Hepatic stellate cell (primary cell): ENCODE measurements around the gene TRIM26.
"Not testable (repeated sequence)": the region's sequence is repeated elsewhere in the genome, so short reads cannot be mapped to it uniquely, and the experiment has no call there.

ENCODE experiments used
- DNase-seq: peaks from one replicate; pipeline ENCODE4 v3.0.0; 2011; ENCODE audit warnings: low spot score

TRIM26 gene

DNA sequence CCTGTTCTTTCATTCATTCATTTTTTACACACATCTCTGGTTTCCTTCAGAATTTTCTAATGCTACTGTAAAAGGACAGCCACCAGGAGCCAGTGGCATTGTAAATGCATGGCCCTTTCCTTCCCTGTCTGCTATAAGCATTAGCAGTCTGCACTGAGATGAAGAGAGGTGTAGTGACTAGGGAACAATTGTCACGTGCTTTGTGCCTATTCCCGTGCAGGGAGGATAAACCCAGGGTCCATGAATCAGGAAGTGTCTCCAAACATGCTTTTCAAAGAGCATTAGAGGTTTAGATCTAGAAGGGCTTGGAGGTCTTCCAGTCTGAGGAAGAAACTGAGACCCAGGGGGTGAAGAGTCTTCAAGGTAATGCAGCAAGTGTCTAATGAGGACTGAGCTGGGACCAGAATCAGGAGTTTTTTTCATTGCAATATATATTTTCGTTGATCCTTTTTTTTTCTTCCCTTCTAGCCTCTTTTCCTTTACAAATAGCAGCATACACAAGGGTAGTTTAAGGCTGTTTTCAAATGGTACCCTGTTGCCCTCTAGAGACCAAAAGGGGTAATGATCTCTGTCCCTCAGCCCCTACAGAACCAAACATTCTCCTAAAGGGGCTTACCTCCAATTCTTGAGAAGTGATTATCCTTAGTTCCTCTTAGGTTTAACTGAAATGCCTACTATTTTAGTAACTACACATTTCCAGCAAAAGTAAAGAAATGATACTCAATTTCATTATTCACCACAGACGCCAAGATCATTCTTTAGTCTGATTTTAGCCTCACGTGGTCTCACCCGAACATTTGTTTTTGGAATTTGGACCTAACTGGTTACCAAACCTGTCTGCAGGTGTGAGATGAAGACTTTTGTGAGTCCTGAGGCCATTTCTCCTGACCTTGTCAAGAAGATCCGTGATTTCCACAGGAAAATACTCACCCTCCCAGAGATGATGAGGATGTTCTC lies 43.3 kb downstream of the TRIM26 start:
- DNase-seq: peak; percentile 47

DNA sequence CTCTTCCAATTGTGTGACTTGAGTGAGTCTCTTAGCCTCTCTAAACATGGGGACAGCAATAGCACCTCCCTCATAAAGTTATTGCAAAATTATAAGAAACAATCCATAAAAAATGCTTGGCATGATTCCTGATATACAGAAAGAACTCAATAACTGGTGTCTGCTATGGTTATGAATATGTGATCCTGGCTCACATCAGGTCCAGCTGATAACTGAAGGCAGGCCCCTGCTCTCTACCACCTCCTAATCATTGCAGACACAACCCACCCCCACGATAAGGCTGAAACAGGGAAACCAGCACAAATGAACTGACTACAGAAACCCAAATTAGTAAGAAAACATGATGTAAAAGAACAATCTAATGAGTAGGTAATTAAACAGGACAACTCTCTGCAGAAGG lies 44.5 kb downstream of the TRIM26 start:
- DNase-seq: no peak

DNA sequence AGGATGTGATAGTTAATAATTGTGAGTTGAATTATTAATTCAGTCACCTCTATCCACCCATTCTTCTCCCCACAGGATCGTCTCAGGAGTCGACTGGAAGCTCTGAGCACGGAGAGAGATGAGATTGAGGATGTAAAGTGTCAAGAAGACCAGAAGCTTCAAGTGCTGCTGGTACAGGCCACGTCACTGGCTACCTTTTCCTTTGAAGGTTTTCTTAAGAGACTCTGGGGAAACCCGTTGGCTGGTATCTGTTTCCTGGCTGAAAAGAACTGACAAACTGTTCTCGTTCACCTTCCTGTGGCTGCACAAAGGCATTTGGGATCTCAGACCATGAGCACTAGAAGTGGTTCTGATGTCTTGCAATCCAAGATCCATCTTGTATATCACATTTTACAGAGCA lies 46.1 kb downstream of the TRIM26 start:
- DNase-seq: no peak

DNA sequence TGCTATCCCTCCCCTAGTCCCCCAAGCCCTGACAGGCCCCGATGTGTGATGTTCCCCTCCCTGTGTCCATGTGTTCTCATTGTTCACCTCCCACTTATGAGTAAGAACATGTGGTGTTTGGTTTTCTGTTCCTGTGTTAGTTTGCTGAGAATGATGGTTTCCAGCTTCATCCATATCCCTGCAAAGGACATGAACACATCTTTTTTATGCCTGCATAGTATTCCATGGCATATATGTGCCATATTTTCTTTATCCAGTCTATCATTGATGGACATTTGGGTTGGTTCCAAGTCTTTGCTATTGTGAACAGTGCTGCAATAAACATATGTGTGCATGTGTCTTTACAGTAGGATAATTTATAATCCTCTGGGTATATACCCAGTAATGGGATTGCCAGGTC lies 48.0 kb downstream of the TRIM26 start:
- DNase-seq: not testable (repeated sequence)

DNA sequence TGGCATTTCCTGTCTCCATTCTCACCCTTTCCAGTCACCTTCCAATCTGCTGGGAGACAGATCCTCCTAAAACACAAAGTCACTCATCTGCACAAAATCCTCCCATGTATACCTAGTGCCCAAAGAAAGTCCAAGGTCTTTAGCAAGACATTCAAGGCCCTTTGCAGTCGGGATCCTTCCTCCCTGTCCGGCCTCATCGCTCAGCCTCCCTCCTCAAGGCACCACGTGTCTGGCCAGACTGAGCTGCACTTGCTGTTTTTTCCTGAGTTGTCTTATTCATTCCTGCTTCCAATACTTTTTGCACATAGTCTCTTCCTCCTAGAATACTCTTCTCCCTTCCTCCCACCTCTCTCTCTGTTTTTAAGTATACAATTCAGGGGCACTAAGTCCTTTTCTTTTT lies 48.5 kb downstream of the TRIM26 start:
- no peak for DNase-seq

DNA sequence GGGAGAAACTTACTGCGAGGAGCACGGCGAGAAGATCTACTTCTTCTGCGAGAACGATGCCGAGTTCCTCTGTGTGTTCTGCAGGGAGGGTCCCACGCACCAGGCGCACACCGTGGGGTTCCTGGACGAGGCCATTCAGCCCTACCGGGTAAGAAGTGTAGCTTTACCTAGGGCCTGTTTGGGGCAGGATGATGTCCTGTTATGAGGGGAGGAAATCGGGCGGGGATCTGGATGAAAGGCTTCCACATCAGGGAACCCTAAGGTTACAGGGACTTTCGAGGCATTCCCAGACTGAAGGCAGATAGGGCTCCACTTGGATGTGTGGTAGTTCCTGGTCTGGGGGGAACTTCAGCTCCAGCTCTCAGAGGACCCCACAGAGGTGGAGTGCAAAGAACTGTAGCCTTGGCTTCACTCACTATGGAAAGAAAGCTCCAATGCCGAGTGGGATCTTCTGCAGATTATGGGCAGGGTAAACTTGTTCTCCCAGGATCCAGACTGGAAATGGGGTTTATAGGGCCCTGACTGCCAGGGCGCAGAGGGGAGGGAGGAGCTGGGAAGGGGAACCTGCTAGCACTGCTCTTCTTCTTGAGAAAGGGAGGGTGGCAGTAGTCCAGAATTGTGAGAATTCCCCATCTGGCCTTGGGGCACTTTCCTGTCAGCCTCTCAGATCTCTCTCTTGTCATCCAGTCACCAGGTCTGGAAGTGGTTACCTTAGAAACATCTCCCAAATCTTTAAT lies 49.1 kb downstream of the TRIM26 start:
- DNase-seq: no peak

DNA sequence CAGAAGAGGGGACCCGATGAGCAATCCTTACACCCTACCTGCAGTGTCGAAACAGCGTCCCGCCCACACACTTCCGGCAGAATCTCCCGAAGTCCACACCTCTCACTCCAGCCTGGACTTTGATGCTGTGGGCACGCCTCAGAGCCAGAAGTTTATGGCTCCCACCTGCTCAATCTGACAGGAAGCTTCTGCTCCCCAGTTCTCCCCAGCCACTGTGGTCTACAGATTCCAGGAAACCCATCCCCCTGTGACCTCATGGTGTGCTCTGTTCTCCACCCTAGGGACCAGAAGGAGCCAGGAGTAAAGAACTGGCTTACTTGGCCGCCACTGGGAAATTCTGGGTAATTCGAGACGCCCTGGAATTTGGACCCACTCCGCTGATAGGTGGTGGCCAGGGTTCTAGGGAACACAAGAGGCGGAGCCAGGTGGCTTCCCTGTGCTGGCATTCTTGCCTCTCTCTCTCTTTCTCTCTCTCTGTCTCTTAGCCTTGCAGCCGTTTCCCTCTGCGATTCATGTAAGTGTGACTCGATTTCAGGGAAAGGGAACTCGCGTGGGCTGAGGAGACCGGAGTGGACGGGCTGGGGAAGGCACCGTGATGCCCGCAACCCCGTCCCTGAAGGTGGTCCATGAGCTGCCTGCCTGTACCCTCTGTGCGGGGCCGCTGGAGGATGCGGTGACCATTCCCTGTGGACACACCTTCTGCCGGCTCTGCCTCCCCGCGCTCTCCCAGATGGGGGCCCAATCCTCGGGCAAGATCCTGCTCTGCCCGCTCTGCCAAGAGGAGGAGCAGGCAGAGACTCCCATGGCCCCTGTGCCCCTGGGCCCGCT lies 49.9 kb downstream of the TRIM26 start, which contains the start of gene TRIM15:
Gene TRIM15 (plus strand): TSS at position 457 of the 828 bp plus-strand sequence. CDS start 139 bp downstream, at position 596.
- no peak for DNase-seq

DNA sequence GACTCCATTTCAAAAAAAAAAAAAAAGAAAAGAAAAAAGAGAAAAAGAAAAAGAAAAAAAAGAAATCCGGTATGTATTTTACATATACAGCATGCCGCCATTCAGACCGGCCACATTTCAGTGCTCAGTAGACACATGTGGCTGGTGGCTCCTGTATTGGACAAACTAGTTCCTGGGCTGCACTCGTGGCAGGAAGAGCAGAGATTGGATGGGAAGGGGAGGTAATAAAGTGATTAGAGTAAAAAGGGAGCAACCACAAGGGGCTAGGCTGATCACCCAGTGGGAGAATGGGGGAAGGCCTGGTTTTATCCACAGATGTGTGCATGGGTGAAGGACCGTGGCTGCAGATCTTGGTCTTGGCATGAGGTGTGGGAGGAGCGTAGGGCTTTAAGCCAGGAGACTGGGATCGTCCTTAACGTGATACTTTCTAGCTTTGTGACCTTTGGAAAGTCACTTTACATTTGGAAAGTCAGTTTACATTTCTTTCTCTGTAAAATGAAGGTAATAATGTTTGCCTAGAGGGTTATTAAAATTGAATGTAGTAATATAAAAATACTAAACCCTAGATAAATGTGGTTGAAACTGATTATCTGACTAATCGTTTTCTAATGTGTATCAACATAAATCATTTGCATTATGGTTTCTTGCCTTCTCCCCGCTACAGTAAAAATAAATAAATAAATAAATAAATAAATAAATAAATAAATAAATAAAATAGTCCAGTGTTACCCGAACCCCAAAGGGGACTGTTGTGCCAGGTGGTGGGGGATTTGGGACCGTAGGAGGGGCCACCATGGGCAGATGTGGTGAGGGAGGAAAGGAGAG lies 50.7 kb downstream of the TRIM26 start:
- no peak for DNase-seq

DNA sequence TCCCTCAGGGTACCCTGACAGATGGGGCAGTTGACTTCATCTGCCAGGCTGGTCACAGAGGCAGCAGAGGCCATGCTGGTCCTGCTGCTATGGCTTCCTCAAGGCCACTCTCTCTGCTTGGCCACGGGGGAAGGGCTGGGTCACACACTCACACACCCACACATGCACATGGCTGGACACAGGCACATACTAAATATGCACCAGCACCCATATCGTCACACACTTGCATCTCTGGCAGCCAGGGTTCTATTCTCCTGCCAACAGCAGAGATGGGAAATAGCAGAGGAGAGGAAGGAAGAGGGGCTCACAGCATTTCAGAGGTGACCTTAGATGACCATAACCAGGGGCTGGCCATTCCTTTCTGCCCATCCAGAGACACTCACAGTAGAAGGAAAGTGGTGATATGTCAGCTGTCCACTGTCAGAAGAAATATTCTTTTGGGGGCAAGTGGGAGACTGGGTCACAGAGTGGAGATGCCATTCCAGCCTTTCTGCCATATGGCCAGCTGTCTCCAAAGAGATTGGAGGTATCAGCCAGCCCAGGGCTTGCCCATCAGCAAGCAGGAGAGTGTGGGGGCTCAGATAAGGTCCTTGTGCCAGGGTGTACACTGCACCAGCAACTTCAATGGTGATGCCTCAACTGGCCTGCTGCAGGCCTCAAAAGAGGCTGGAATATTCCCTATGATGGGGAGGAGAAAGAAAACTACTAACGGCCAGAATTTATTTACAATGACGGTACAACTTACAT lies 52.2 kb downstream of the TRIM26 start, which contains the start of gene TRIM10:
Gene TRIM10 (minus strand): TSS at position 427 of the 747 bp plus-strand sequence. CDS start 353 bp downstream, at position 74.
- no peak for DNase-seq

DNA sequence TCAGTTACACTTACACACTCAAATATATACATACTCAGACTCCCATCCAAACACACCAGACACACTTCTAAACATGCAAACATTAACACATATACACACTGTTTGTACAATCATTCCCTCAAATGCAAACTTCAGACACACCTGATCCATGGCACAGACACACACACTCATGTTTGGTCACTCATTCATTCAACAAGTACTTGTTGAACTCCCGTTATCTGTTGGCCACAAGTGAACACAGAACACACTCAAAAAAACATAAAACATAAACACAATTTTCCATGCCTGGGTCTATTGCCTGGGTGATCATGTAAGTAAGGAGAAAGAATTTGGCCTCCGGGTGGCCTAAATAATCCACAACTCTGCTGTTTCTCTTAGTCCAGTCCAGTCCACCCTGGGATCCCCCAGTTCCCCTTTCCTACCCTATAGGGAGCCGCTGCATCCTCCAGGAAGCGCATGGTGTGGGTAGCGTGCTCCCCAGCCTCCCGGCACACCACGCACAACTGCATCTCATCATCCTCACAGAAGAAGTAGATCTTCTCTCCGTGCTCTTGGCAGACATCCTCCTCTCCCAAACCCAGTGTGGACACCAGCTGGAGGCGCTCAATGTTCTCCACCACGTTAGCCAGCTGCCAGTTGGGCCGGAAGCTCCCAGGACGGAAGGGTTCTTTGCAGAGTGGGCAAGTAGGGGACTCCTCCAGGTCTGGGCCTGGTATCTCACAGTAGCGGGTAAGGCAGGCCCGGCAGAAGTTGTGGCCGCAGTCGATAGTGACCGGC lies 53.0 kb downstream of the TRIM26 start:
- DNase-seq: no peak

DNA sequence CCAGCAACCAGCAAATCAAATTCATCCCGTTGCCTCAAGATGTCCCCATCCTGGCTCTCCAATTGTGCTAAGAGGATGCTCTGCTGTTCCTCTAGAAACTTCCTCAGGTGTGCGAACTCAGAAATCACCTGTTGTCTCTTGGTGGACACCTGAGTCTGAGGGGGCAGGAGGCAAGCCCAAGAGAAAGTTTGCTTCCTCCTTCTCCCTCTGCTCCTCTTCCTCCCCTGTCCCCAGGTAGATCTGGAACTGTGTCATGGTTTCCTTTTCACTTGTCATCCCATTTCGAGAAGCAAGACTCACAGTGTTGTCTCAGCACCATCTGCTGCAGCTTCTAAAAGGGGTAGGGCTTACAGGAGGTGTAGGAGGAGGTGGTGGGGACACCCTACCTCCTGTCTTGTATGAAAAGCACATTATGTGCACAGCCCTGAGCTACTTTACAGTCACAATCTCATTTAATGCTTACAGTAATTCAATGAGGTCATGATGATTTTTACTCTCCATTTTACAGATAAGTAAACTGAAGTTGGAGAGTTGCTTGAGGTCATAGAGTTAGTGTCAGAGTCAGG lies 54.6 kb downstream of the TRIM26 start:
- DNase-seq: no peak

DNA sequence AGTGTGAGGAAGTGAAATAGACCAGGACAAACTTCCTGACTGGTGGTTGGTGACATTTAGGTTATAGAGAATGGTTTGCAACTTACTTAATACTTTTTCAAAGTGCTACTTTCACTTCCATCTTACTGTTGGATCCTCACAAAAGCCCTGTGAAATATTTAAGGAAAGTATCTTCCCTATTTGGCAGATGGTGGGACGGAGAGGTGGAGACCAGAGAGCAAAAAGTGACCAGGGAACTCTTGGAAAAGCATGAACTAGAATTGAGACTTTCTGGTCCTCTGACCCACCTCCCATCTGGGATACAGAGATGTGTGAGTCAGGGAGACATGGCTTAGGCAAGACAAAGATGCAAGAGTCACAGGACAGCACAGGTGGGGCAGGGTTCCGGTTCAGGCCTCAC lies 55.2 kb downstream of the TRIM26 start:
- DNase-seq: no peak

DNA sequence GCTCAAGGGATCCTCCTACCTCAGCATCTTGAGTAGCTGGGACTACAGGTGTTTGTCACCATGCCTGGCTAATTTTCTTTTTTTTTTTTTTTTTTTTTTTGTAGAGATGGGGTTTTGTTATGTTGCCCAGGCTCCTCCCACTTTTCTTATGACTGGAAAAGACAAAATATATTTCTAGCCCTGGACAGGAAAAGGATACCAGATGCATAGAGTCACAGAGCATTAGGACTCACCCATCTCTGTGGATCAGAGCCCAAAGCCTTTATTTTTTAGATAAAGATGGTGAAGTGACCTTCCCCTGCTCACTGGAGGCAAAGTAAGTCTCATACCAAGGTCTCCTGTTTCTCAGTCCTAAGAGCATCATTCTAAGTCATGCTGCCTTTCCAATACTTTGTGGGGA lies 55.6 kb downstream of the TRIM26 start:
- peak; percentile 32 for DNase-seq

DNA sequence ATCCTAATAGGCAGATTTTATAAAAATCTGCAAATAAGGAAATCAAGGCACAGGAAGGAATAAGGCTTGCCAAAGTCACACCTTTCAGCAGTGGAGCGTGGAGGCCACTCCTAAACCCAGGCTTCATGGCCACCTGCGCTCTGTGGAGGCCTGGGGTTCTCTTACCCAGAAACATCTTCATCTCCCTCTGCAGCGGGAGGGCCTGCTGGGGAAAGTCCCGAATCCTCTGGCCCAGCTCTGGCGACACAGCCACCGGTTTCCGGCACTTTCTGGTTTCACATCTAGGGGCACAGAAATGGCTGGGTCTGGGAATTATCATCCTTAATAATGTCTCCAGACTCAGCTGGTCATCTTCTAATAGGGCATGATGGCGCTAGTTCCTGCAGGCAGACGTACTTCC lies 56.4 kb downstream of the TRIM26 start:
- no peak for DNase-seq

DNA sequence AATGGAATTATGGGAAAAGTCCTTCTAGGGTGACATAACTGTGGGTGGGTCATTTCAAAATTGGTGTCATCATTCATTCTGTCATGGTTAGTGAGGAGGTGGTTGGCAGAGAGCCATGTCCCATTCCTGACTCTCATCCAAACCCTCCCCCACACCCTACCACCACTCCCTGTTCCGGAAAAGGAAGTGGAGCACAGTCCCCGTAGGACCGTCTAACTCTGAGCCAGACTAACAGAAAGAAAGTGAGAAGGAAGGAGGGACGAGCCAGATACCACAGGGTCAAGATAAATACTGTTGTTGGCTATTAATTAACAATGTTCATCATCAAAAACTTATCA lies 57.0 kb downstream of the TRIM26 start:
- peak; percentile 49 for DNase-seq

DNA sequence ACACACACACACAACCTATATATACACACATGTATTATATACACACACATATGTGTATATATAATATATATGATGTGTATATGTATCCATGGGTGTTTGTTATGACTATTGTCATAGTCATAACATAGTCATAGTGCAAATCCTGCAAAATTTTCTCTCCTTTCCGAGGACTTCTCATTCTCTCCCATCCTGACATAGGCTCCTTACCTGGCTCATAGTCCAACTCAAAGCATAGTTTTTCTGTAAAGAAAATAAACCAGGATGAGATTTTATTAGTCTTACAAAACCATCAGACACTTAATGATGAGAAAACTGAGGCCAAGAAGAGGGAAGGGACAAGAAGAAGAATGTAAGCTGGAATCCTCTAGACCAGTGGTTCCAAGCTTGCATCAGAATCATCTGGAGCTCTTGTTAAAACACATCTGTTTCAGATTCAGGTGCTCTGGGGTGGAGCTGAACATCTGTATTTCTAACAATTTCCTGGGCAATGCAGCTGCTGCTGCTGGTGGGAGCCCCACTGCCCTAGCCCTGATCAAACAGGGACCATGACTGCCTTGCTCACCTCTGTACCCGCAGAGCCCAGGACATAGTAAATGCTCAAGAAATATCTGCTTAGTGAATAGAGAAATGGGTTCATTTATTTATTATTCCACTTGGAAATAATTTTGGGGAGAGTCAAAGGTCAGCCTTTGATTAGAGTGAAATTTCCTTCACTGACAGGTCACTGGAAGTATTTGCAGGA lies 57.5 kb downstream of the TRIM26 start:
- DNase-seq: no peak

DNA sequence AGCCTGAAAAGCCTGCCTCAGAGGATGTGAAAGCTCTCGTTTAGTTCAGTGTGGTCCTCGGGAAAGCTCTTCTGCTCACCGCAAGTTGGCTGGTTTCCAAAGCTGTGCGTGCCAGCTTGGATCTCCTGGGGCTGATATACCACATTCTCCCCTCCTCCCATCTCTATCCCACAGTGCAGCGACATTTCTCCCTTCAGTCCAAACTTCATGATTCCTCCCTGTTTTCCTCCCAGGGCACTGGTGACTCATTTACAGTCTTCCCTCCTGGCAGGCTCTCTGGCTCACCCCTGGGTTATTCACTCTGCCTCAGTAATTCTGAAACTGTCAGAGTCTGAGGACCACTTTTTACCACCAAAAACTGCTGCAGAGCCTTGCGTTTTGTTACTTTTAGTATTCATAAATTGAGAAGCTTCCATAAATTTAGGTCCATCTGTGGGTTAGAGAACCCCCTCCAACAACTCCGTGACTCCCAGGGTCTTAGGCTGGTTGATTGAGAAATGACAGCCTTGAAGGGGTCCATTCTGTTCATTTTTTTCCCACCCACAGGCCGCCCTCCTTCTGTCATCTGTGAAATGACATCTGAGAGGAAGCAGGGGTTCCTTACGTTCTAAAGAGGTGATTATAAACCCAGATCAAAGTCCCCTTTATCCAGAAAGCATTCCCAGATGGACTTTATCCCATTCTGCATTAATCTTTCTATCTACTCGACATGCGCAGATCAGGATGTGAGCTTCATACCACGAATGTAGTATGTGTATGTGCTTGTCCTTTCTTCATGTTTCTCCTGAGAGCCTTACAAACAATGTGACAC lies 58.3 kb downstream of the TRIM26 start:
- peak; percentile 94 for DNase-seq

DNA sequence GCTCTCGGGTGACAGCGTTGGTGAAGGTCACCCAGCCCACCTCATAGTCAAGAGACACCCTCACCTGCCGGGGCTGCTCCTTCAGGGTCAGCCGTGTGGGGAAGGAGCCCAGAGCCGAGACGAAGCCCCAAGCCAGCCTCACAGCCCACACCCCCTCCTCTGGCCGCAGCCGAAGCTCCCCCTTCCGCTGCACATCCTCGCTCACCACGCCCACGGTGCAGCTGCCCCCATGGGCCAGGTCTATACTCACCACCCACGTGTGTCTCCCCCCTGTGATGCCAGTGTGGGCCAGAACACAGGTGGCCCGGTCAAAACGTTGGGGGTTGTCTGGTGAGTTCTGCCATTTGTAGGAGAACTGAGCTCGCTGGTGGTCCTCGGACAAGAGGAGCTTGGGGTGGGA lies 59.1 kb downstream of the TRIM26 start:
- no peak for DNase-seq
